SU-DHL-6 (cell line): Measurements from ENCODE around the gene HMGCL.

Experiments
- H2AFZ ChIP-seq: fragments of 200-600 bp; sonication (generic); 2 replicates; pipeline ENCODE4 v1.6.1; 2014; ENCODE audit warnings: low read depth, mild to moderate bottlenecking, moderate library complexity, mixed read lengths, antibody characterized with exemption, low read length; ENCODE audit not compliant: severe bottlenecking
- H3F3A ChIP-seq: fragments of 200-600 bp; shearing (Covaris generic); 2 replicates; pipeline ENCODE4 v1.6.0; 2016; ENCODE audit warnings: antibody characterized with exemption, mild to moderate bottlenecking; ENCODE audit not compliant: insufficient read depth
- H3K27ac ChIP-seq: fragments of 200-600 bp; sonication (generic); 2 replicates; pipeline ENCODE4 v1.5.1; 2016; ENCODE audit warnings: low read depth, mild to moderate bottlenecking, low read length, moderate library complexity, mixed read lengths
- H3K27me3 ChIP-seq: fragments of 200-600 bp; sonication (generic), shearing (Covaris generic); 2 replicates; pipeline ENCODE4 v1.6.0; 2014; ENCODE audit warnings: mild to moderate bottlenecking, low read length
- H3K36me3 ChIP-seq: fragments of 200-600 bp; sonication (generic); 2 replicates; pipeline ENCODE4 v1.6.1; 2014; ENCODE audit warnings: mild to moderate bottlenecking, low read length, mixed read lengths
- H3K4me2 ChIP-seq: fragments of 300-600, 200-600 bp; shearing (Covaris generic), sonication (generic); 2 replicates; pipeline ENCODE4 v1.6.0; 2014; ENCODE audit warnings: low read length, low read depth, mild to moderate bottlenecking; ENCODE audit not compliant: poor library complexity, severe bottlenecking
- H3K4me3 ChIP-seq: fragments of 200-600 bp; sonication (generic); 2 replicates; pipeline ENCODE4 v1.5.1; 2014; ENCODE audit warnings: antibody characterized with exemption, low read length, mild to moderate bottlenecking, mixed read lengths; ENCODE audit not compliant: insufficient read depth, poor library complexity, severe bottlenecking
- H3K79me2 ChIP-seq: fragments of 200-600 bp; sonication (generic); 2 replicates; pipeline ENCODE4 v1.6.1; 2014; ENCODE audit warnings: mild to moderate bottlenecking, low read length, moderate library complexity; ENCODE audit not compliant: insufficient read depth
- H3K9ac ChIP-seq: fragments of 200-600 bp; sonication (generic); 2 replicates; pipeline ENCODE4 v1.7.0; 2014; ENCODE audit warnings: mild to moderate bottlenecking, low read length
- H3K9me2 ChIP-seq: fragments of 200-600 bp; sonication (generic); replicated peaks from 2 replicates; pipeline ENCODE4 v1.6.1; 2014; ENCODE audit warnings: low read length; ENCODE audit not compliant: insufficient read depth
- H3K9me3 ChIP-seq: fragments of 200-600 bp; sonication (generic); 2 replicates; pipeline ENCODE4 v1.6.1; 2014; ENCODE audit warnings: low read length, mixed read lengths; ENCODE audit not compliant: insufficient read depth
- H4K20me1 ChIP-seq: fragments of 200-600 bp; sonication (generic); 2 replicates; pipeline ENCODE4 v1.6.1; 2014; ENCODE audit warnings: low read depth, mild to moderate bottlenecking, antibody characterized with exemption, low read length, moderate library complexity, mixed read lengths
- EZH2phosphoT487 ChIP-seq: fragments of 200-600 bp; sonication (generic), shearing (Covaris generic); conservative IDR thresholded peaks from 2 replicates; pipeline ENCODE4 v1.6.1; 2018; ENCODE audit warnings: mild to moderate bottlenecking, antibody characterized with exemption, low read length, moderate library complexity, mixed read lengths
- TF ChIP-seq, protein P1 (sequence below): fragments of 200-600 bp; sonication (generic); IDR thresholded peaks from one replicate; pipeline ENCODE4 v1.5.1; 2017; ENCODE audit warnings: antibody characterized with exemption, mild to moderate bottlenecking, low read length, moderate library complexity; ENCODE audit not compliant: insufficient read depth, poor library complexity, severe bottlenecking

HMGCL gene

DNA sequence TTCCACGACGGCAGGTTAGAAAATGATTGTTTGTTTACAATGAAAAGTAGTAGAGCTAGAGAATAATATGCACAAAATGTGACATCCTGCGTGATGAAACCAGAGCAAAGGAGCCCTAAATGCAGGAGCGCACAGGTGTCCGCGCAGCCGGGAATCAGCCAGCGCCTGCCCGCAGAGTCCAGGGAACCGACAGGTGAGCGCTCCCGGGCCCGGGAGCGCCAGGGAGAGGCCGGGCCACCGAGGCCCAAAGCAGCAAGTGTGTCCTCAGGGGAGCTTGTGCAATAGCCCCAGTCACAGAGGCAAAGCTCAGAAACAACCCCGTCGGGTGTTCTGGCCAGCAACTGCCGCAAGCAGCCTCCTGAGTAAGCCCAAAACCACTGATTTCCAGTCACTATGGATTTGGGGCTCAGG, 23.9 kb downstream of the HMGCL start:
- Histone ChIP-seq H3K36me3 (no peaks in the 10 kb centered on the region), H4K20me1 (no peaks in the 10 kb centered on the region), H3K9ac (peak overlapping the region; percentile 86), H3F3A (no peaks in the 10 kb centered on the region; the same call in 1 of the 2 replicates), H3K9me2 (no peaks in the 10 kb centered on the region), H3K4me2 (peak overlapping the region; percentile 69), H3K27ac (0 out of 2 replicates have a peak overlapping the region, but pooled peaks have one; percentile 23), H2AFZ (no peak overlapping the region), H3K4me3 (peak overlapping the region; percentile 86), H3K9me3 (no peaks in the 10 kb centered on the region), H3K79me2 (no peaks in the 10 kb centered on the region), H3K27me3 (no peaks in the 10 kb centered on the region)
- no peak for TF ChIP-seq EZH2phosphoT487
- TF ChIP-seq, protein P1, sequence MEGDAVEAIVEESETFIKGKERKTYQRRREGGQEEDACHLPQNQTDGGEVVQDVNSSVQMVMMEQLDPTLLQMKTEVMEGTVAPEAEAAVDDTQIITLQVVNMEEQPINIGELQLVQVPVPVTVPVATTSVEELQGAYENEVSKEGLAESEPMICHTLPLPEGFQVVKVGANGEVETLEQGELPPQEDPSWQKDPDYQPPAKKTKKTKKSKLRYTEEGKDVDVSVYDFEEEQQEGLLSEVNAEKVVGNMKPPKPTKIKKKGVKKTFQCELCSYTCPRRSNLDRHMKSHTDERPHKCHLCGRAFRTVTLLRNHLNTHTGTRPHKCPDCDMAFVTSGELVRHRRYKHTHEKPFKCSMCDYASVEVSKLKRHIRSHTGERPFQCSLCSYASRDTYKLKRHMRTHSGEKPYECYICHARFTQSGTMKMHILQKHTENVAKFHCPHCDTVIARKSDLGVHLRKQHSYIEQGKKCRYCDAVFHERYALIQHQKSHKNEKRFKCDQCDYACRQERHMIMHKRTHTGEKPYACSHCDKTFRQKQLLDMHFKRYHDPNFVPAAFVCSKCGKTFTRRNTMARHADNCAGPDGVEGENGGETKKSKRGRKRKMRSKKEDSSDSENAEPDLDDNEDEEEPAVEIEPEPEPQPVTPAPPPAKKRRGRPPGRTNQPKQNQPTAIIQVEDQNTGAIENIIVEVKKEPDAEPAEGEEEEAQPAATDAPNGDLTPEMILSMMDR, result no peak

- Histone ChIP-seq H3K4me2 (peak within 1 kb of the TSS; percentile 69), H3K9me3 (no peaks in the 10 kb centered on the region), H2AFZ (peak within 1 kb of the TSS; percentile 69), H3K79me2 (no peaks in the 10 kb centered on the region), H3K27me3 (no peaks in the 10 kb centered on the region), H3K27ac (peak within 1 kb of the TSS; percentile 23), H3K9me2 (no peaks in the 10 kb centered on the region), H3F3A (no peaks in the 10 kb centered on the region; the same call in 1 of the 2 replicates), H3K9ac (peak within 1 kb of the TSS; percentile 86), H3K4me3 (peak within 1 kb of the TSS; percentile 86), H4K20me1 (no peaks in the 10 kb centered on the region), H3K36me3 (no peaks in the 10 kb centered on the region)
- TF ChIP-seq, protein P1, result no peak
- no peak for TF ChIP-seq EZH2phosphoT487
Observed at GRCh38 chr1:23800400-23801337, 24.6 kb downstream of the HMGCL start, which contains the start of gene GALE. Gene GALE (minus strand): TSS chr1:23800754. CDS start chr1:23799007, 1,747 bp downstream.

DNA sequence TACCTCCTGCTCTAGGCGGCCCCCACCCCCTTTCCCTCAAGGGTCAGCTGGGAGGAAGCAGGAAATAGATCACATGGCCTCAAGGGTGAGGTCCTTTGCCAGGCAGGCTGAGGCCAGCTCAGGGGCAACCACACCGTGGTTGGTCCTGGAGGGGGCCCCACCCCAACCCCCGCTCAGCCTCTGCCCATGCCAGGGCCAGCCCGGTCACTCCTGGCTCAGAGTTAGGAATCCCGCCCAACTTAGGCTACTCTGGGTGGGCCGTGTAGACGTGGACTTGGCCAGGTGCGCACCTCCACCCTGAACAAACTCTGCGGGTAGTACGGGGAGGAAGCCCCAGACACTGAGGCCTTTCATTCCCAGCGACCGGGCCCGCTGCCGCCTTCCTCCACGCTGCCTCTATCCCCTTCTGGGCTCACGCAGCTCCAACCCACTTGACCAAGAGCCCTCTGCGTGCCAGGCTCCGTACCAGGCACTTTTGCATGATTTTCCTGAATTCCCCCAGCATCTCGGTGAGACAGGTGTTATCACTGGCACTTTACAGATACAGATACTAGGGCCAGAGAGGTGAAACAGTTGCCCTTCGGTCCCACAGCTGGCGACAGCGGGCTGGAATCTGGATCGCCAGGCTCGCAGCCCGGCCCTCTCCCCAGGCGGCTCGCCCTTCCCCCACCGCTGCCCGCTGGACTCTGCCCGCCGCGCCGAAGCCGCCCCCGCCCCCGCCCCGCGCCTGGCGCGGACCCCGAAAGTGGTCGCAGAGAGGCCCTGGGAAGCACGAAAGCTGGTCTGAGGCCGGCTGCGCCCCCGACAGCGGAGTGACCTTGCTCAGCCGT, 25.4 kb downstream of the HMGCL start:
- Histone ChIP-seq H3K27me3 (no peaks in the 10 kb centered on the region), H3K9ac (peak overlapping the region; percentile 86), H3K4me2 (peak overlapping the region; percentile 69), H3K4me3 (peak overlapping the region; percentile 86), H3K79me2 (no peaks in the 10 kb centered on the region), H3F3A (no peaks in the 10 kb centered on the region; the same call in 1 of the 2 replicates), H4K20me1 (no peaks in the 10 kb centered on the region), H2AFZ (peak overlapping the region; percentile 29), H3K27ac (peak overlapping the region; percentile 6; the same call in 1 of the 2 replicates), H3K9me2 (no peaks in the 10 kb centered on the region), H3K9me3 (no peaks in the 10 kb centered on the region), H3K36me3 (no peaks in the 10 kb centered on the region)
- TF ChIP-seq, protein P1, result no peak
- no peak for TF ChIP-seq EZH2phosphoT487
